ENCODE results near the gene NOS1. TPM values are rescaled to one million over a fixed set of nuclear protein-coding genes. Genes with fewer than 3 reads are reported as not detected.

Gene NOS1
- total and polyA plus RNA-seq, 2 donors (not counting 3 experiments of a cell fraction or from before 2014, with no cell fraction given): not detected

- H3K4me3 ChIP-seq (replicated peaks in 1 of 3; ENCODE audit: insufficient read depth in 1 of 3, low read depth in 1 of 3, low read length in 3 of 3): no peak overlapping the region
- H3K4me1 ChIP-seq (ENCODE audit: control insufficient read depth, extremely low read depth, insufficient read depth, low read length): no peaks in the 10 kb centered on the region
- dilution Hi-C loops (cut with MboI; ENCODE audit: extremely low pct_ligation_motif_present, low sequenced_read_pairs) (loop anchor here (25.0 kb wide), 1 partner anchor 481 kb away; no protein-coding TSS in a partner anchor), intact Hi-C loops (cut with micrococcal nuclease) (no loop called here)
- peaks cover 21 to 37% of the 10 kb centered on the region in 2 experiments for H3K27me3 ChIP-seq (ENCODE audit: control insufficient read depth in 2 of 2, insufficient read depth in 2 of 2, low read length in 2 of 2)
- DNase-seq (ENCODE audit: low read depth, low spot score): no peak
- no peaks in the 10 kb centered on the region for H3K9me1 ChIP-seq (replicated peaks; ENCODE audit: control insufficient read depth, extremely low read depth, insufficient read depth, low read length)
- ChIA-PET CTCF (interaction anchor here (3.4 kb wide), 1 partner anchor 11 kb away, joined by 16 read pairs; no protein-coding TSS in a partner anchor), POLR2A (no interaction called here)
- no peaks in the 10 kb centered on the region for H3K36me3 ChIP-seq (ENCODE audit: control insufficient read depth in 2 of 2, extremely low read depth in 1 of 2, insufficient read depth in 2 of 2, low read length in 2 of 2)
- H3K4me2 ChIP-seq (ENCODE audit: insufficient read depth, low read length): no peak overlapping the region
- no peaks in the 10 kb centered on the region for H3K79me2 ChIP-seq (ENCODE audit: control insufficient read depth, insufficient read depth, low read length)
- BruUV-seq (replicated peaks): no TSS peak
- no peaks in the 10 kb centered on the region for H3K9me3 ChIP-seq (replicated peaks; ENCODE audit: control insufficient read depth, insufficient read depth, low read length)
- H3K9ac ChIP-seq (replicated peaks; ENCODE audit: extremely low read depth, insufficient read depth, low read length): no peak overlapping the region
- no peak overlapping the region for H2AFZ ChIP-seq (ENCODE audit: low read depth, low read length)
- no peaks in the 10 kb centered on the region for H4K20me1 ChIP-seq (replicated peaks; ENCODE audit: control insufficient read depth, extremely low read depth, insufficient read depth, low read length)
- no peak for FAIRE-seq
- H3K27ac ChIP-seq (ENCODE audit: insufficient read depth, low read depth, low read length): no peak overlapping the region
- TF ChIP-seq FOS (IDR thresholded peaks at IDR 0.05; ENCODE audit: borderline replicate concordance, insufficient read depth, low read length) (no peak), POLR2AphosphoS5 (IDR thresholded peaks at IDR 0.05; ENCODE audit: insufficient read depth, low read depth, low read length) (no peak), EZH2 (IDR thresholded peaks at IDR 0.05; ENCODE audit: borderline replicate concordance, low read depth, low read length, severe bottlenecking) (no peak), POLR2A (IDR thresholded peaks at IDR 0.05; ENCODE audit: low read depth, low read length) (no peak), MYC (IDR thresholded peaks at IDR 0.05; ENCODE audit: low read depth, low read length) (no peak), GATA2 (IDR thresholded peaks at IDR 0.05; ENCODE audit: insufficient read depth, insufficient read length, low read depth, low read length) (no peak), CTCF (IDR thresholded peaks at IDR 0.05; ENCODE audit: extremely low read depth in 1 of 2, insufficient read depth in 1 of 2, low read depth in 1 of 2, low read length in 2 of 2) (no peak), JUN (IDR thresholded peaks at IDR 0.05; ENCODE audit: borderline replicate concordance, insufficient read depth, insufficient read length, low read depth) (no peak), MAX (IDR thresholded peaks at IDR 0.05; ENCODE audit: insufficient read depth, insufficient read length) (no peak)
These were observed 5.4 kb downstream of the NOS1 start for GRCh38 chr12:117356048-117356447.

Data from endothelial cell of umbilical vein (primary cell).